OCI-LY1 (cell line): ENCODE results near the gene CDK11A.

Experiments
- CTCF ChIP-seq: fragments of 200-600 bp; sonication (generic), shearing (Covaris generic); IDR thresholded peaks from 2 replicates; pipeline ENCODE4 v1.5.1; 2017; ENCODE audit warnings: mild to moderate bottlenecking, antibody characterized with exemption, low read length, moderate library complexity, mixed read lengths
- EZH2 ChIP-seq: fragments of 200-600 bp; sonication (generic), shearing (Covaris generic); IDR thresholded peaks from 2 replicates; pipeline ENCODE4 v1.8.0; 2017; ENCODE audit warnings: borderline replicate concordance, mixed run types, mild to moderate bottlenecking, antibody characterized with exemption, low read length, moderate library complexity, mixed read lengths

- TF ChIP-seq CTCF (no peak), EZH2 (no peak)
Measured at GRCh38 chr1:1748686-1749321, 24.6 kb upstream of the CDK11A start.
